Natural killer cell treated with Interleukin-12 subunit alpha and Interleukin-12 subunit beta and Interleukin-15 and Interleukin-18, amount 100 ng/mL, for 72 hours (primary cell): ENCODE results near the gene EPS8L2. TPM values are rescaled to one million over a fixed set of nuclear protein-coding genes. Genes with fewer than 3 reads are reported as not detected.

Source experiments
- ATAC-seq, 2 donors: fragments of 150-1000 bp; cut with Tn5 transposase in 1 of 2; sonication (Bioruptor Pico), chemical (Tn5 transposase) in 1 of 2; 2 replicates each; pipeline ENCODE4 v1.10.0; 2021
- DNase-seq: peaks from one replicate; pipeline ENCODE4 v3.0.0; 2022; ENCODE audit warnings: low spot score
- H3K27ac Mint-ChIP-seq, 2 donors: 1 replicate in 1 of 2; 2 replicates in 1 of 2; pipeline ENCODE4 v1.8.0; 2022; ENCODE audit warnings: mixed read lengths in 2 of 2, mild to moderate bottlenecking in 1 of 2, moderate library complexity in 1 of 2
- H3K27me3 Mint-ChIP-seq, 2 donors: 1 replicate in 1 of 2; 2 replicates in 1 of 2; pipeline ENCODE4 v1.8.0; 2022; ENCODE audit warnings: mixed read lengths in 2 of 2
- H3K36me3 Mint-ChIP-seq: one replicate; pipeline ENCODE4 v1.8.0; 2022; ENCODE audit warnings: mixed read lengths
- H3K4me1 Mint-ChIP-seq, 2 donors: 1 replicate in 1 of 2; 2 replicates in 1 of 2; pipeline ENCODE4 v1.8.0; 2022; ENCODE audit warnings: low read depth in 2 of 2, mixed read lengths in 2 of 2, mild to moderate bottlenecking in 1 of 2
- H3K4me3 Mint-ChIP-seq: one replicate; pipeline ENCODE4 v1.8.0; 2022; ENCODE audit warnings: mixed read lengths
- H3K9me3 Mint-ChIP-seq: 2 replicates; pipeline ENCODE4 v1.8.0; 2022; ENCODE audit warnings: mixed read lengths
- total RNA-seq, 2 donors: library from RNA; stranded (reverse); gene quantifications; one replicate each; pipeline ENCODE4 v1.2.3, GENCODE V29; 2022

Gene EPS8L2
- total RNA-seq, 2 donors from 2014 or later, result 2.9 to 13.0 TPM

DNA sequence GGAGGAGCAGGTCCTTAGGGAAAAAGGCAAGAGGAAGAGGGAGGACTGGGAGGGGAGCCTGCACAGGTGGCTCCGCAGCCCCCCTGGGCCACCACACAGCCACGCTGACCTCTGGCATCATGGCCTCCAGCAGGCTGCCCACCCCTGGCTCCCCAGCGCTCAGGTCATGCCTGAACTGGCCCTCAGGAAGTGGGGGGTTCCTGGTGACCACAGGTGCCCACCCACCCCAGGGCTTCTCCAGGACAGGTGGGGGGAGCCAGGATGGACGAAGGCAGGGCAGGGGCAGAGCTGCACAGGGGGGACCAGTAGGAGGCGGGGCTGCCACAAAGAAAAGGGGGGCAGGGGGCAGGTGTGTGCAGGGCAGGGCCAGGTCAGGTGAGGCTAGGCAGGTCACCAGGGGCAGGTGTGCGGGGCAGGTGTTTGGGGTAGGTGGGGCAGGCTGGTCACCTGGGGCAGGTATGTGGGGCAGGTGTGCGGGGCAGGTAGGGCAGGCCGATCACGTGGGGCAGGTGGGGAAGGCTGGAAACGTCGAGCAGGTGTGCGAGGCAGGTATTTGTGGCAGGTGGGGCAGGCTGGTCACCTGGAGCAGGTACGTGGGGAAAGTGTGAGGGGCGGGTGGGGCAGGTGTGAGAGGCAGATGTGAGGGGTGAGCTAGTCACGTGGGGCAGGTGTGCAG lies 12.0 kb upstream of the EPS8L2 start:
- Mint-ChIP-seq H3K4me1 (peaks cover 27 to 30% of the 10 kb centered on the region in 2 donors), H3K27me3 (no peaks in the 10 kb centered on the region), H3K36me3 (no peaks in the 10 kb centered on the region), H3K27ac (peak overlapping the region; percentile 84 to 87), H3K4me3 (peak overlapping the region; percentile 87), H3K9me3 (no peaks in the 10 kb centered on the region)
- DNase-seq, result no peak
- no peak for ATAC-seq

GRCh38 chr11:694563-695287 lies 11.3 kb upstream of the EPS8L2 start, which contains the start of gene DEAF1:
DEAF1 (minus strand) TSS chr11:695222; CDS start chr11:695047, 175 bp downstream.
- Mint-ChIP-seq H3K36me3 (no peaks in the 10 kb centered on the region), H3K4me3 (peak within 1 kb of the TSS; percentile 87), H3K27ac (peak within 1 kb of the TSS; percentile 90 to 95), H3K27me3 (no peaks in the 10 kb centered on the region), H3K9me3 (no peaks in the 10 kb centered on the region), H3K4me1 (peaks cover 27 to 30% of the 10 kb centered on the region in 2 donors)
- ATAC-seq (peak; percentile 91 to 94), DNase-seq (peak; percentile 99)

- Mint-ChIP-seq H3K4me3 (peak overlapping the region; percentile 87), H3K4me1 (peaks cover 27 to 30% of the 10 kb centered on the region in 2 donors), H3K9me3 (no peaks in the 10 kb centered on the region), H3K27me3 (no peaks in the 10 kb centered on the region), H3K36me3 (no peaks in the 10 kb centered on the region), H3K27ac (peak overlapping the region; percentile 90 to 95)
- DNase-seq, result no peak
- no peak for ATAC-seq
These were observed 10.8 kb upstream of the EPS8L2 start for GRCh38 chr11:695288-695537.

DNA sequence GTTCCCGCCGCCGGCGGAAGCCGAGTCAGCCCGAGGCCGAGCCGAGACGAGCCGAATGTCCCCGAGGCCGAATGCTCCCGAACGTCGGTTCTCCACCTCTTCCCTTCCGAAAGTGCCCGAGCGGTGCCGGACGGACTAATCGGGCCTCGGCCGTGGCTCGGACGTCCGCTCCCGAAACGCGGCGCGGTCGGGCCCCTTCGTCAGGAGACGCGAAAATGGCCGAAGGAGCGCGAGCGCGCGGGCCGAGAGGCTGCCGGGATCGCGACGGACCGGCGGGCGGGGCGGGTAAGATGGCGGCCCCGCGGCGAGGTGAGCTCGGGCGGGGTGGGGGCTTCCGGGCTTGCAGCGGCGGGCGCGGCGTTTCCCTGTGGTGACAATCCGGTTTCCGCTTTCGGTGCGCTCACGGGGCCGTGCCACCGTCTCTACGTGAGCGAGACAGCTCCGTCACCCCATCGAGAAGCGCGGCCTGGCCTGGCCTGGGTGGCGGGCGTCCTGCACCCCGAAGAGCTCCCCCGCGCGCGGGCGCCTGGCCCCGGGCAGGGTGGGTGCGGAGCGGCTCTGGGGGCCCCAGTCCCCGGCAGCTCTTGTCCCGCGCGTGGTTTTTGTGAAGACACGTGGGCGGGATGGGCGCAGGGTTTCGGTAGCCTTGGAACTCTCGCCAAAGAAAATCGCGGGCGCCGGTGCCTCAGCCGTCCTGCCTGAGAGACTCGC lies 10.3 kb upstream of the EPS8L2 start, which contains the start of gene TMEM80:
Gene TMEM80, plus strand, starts transcription at position 279 of the 711 bp plus-strand sequence. Its CDS starts 12 bp downstream, at position 291.
- H3K27me3 Mint-ChIP-seq, result no peaks in the 10 kb centered on the region
- peaks cover 27 to 30% of the 10 kb centered on the region in 2 donors for H3K4me1 Mint-ChIP-seq

DNA sequence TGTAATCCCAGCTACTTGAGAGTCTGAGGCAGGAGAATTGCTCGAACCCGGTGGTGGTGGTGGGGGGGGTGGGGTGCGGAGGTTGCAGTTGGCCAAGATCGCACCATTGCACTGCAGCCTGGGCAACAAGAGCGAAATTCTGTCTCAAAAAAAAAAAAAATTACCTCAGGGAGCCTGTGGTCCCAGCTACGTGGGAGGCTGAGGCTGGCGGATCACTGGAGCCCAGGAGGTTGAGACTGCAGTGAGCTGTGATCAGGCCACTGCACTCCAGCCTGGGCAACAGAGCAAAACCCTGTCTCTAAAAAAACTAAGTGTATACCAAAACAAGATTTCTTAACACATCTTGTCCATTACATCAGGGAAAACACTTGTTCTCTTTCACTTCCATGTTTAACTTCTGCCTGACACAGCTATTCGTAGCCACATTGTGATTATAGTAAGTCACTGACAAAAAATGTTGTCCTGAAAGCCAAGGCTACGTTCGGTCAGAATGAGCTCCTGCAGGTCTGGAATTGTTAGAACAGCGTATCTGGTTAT lies 9.0 kb upstream of the EPS8L2 start:
- ATAC-seq (no peak), DNase-seq (no peak)
- H3K27ac Mint-ChIP-seq, result peak overlapping the region; percentile 63 to 95
- H3K4me3 Mint-ChIP-seq, result peak overlapping the region; percentile 87
- no peaks in the 10 kb centered on the region for H3K9me3 Mint-ChIP-seq
- no peaks in the 10 kb centered on the region for H3K27me3 Mint-ChIP-seq
- H3K36me3 Mint-ChIP-seq, result no peaks in the 10 kb centered on the region
- peaks cover 21 to 23% of the 10 kb centered on the region in 2 donors for H3K4me1 Mint-ChIP-seq

More for the DNA sequence above, 10.3 kb upstream of the EPS8L2 start, which contains the start of gene TMEM80:
- DNase-seq (peak; percentile 98), ATAC-seq (peak; percentile 86 to 90)
- H3K4me3 Mint-ChIP-seq, result peak within 1 kb of the TSS; percentile 87
- H3K36me3 Mint-ChIP-seq, result no peaks in the 10 kb centered on the region
- H3K27ac Mint-ChIP-seq, result peak within 1 kb of the TSS; percentile 90 to 95
- no peaks in the 10 kb centered on the region for H3K9me3 Mint-ChIP-seq

GRCh38 chr11:697811-698311 lies 8.2 kb upstream of the EPS8L2 start:
- H3K4me1 Mint-ChIP-seq, result peaks cover 17 to 19% of the 10 kb centered on the region in 2 donors
- no peaks in the 10 kb centered on the region for H3K27me3 Mint-ChIP-seq
- peak overlapping the region; percentile 36 for H3K4me3 Mint-ChIP-seq
- DNase-seq (no peak), ATAC-seq (no peak)
- no peaks in the 10 kb centered on the region for H3K9me3 Mint-ChIP-seq
- peak overlapping the region; percentile 21 to 63 for H3K27ac Mint-ChIP-seq
- H3K36me3 Mint-ChIP-seq, result no peaks in the 10 kb centered on the region

DNA sequence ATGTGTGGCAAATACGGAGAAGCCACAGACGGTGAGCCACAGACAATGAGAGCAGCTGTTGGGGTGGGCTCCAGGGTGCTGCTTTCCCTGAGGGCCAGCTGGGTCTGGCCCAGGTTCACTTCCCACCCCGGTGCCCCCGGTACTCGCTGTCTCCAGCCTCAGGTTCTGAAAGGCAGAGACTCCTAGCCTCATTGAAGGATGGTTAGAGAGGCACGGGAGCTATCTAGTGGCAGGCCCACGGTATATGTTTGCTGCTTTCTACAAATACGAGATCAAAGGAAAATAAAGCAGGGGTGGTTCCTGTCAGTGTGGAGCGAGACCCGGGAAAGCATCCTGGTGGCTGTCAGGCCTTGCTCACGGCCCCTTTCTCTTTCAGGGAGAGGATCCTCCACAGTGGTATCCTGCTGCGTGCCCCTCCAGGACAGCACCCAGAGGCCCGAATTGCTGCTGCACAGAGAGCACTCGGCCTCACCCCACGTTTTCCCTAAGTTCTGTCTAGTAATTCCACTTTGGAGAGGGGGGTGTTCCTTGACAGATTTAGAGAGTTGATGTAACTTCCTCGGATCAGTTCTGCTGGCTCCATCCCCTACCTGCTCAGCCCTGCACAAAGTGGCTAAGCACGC lies 7.4 kb upstream of the EPS8L2 start:
- Mint-ChIP-seq H3K4me1 (peaks cover 9 to 14% of the 10 kb centered on the region in 2 donors), H3K27me3 (no peaks in the 10 kb centered on the region), H3K9me3 (no peaks in the 10 kb centered on the region), H3K27ac (no peak overlapping the region), H3K36me3 (no peaks in the 10 kb centered on the region), H3K4me3 (no peak overlapping the region)
- ATAC-seq, result no peak
- no peak for DNase-seq

- Mint-ChIP-seq H3K27me3 (no peaks in the 10 kb centered on the region), H3K36me3 (no peaks in the 10 kb centered on the region), H3K27ac (no peak overlapping the region), H3K9me3 (no peaks in the 10 kb centered on the region), H3K4me1 (peaks cover 6 to 10% of the 10 kb centered on the region in 2 donors), H3K4me3 (no peak overlapping the region)
- DNase-seq, result no peak
- no peak for ATAC-seq
These were observed 6.9 kb upstream of the EPS8L2 start for GRCh38 chr11:699116-699508.

GRCh38 chr11:699753-700152 lies 6.3 kb upstream of the EPS8L2 start:
- peaks cover 6 to 10% of the 10 kb centered on the region in 2 donors for H3K4me1 Mint-ChIP-seq
- no peak for ATAC-seq
- no peaks in the 10 kb centered on the region for H3K9me3 Mint-ChIP-seq
- H3K4me3 Mint-ChIP-seq, result no peak overlapping the region
- no peaks in the 10 kb centered on the region for H3K27me3 Mint-ChIP-seq
- no peak overlapping the region for H3K27ac Mint-ChIP-seq
- DNase-seq, result no peak
- H3K36me3 Mint-ChIP-seq, result no peaks in the 10 kb centered on the region

GRCh38 chr11:701741-702461 lies 4.1 kb upstream of the EPS8L2 start:
- DNase-seq, result no peak
- Mint-ChIP-seq H3K4me1 (peaks cover 0 to 10% of the 10 kb centered on the region in 2 donors), H3K9me3 (no peaks in the 10 kb centered on the region), H3K27me3 (no peaks in the 10 kb centered on the region), H3K36me3 (no peaks in the 10 kb centered on the region), H3K4me3 (no peak overlapping the region), H3K27ac (no peak overlapping the region)
- no peak for ATAC-seq

DNA sequence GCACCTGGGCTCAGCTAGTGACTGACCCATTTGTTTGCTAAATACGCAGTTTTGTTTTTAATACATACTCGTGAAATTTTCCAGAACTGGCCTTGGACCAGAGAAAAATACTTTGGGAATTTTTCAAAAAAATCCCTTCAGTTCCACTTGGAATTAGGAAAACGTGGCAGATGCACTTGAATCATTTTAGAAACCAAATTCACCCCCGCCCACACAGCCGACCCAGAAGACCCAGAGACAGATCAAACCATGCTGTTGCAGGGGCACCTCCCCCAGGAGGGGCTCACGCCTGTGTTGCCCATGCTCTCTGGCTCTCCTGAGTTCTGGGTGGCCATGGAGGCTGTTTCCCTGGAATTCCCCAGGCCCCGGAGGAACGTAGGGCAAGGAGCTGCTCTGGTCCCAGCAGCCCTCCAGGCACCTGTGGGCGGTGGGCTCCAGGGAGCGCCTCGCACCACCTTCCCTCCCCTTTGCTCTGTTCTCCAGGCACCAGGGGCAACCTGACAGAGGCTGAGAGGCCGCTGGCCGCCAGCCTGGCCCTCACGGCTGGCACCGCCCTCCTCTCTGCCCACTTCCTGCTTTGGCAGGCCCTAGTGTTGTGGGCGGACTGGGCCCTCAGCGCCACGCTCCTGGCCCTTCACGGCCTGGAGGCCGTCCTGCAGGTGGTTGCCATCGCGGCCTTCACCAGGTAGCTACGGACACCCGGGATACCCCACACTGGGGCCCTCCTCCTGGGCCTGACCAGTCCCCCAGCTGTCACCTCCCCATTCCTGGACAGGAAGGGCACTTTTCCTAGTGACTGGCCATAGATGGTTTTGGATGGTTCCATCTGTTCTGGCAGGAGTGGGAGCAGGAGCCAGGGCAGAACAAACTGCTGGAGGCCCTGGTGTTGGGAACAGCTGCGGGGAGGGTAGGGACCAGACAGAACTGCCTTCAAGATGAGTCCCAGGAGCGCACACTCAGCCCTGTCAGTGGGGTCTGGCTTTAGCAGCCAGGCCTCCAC lies 3.3 kb upstream of the EPS8L2 start:
- Mint-ChIP-seq H3K27ac (peak overlapping the region in 1 of 2 donors; percentile 21), H3K27me3 (no peaks in the 10 kb centered on the region), H3K9me3 (no peaks in the 10 kb centered on the region), H3K4me3 (no peak overlapping the region), H3K36me3 (no peaks in the 10 kb centered on the region), H3K4me1 (peaks cover 0 to 8% of the 10 kb centered on the region in 2 donors)
- peak; percentile 75 for DNase-seq
- ATAC-seq, result peak; percentile 78 to 85

GRCh38 chr11:703506-703905 lies 2.5 kb upstream of the EPS8L2 start:
- no peak for DNase-seq
- Mint-ChIP-seq H3K4me3 (no peak overlapping the region), H3K27me3 (no peaks in the 10 kb centered on the region), H3K27ac (no peak overlapping the region), H3K4me1 (peaks cover 0 to 3% of the 10 kb centered on the region in 2 donors), H3K9me3 (no peaks in the 10 kb centered on the region), H3K36me3 (no peaks in the 10 kb centered on the region)
- ATAC-seq, result no peak
